ENCODE measurements around the gene MRPS25.
A peak's percentile ranks its signal among the peaks of the same experiment; 100 is the strongest.

- TF ChIP-seq POLR2A (IDR thresholded peaks at IDR 0.05) (peak in 1 of 2 donors; percentile 89), CTCF (IDR thresholded peaks at IDR 0.05) (no peak)
Observed at GRCh38 chr3:15098503-15099363, 33.6 kb upstream of the MRPS25 start, which contains the start of gene RBSN.
